ENCODE measurements around the gene A1BG.

A1BG gene

GRCh38 chr19:58352760-58353671 is at the start of gene A1BG:
Gene A1BG (minus strand): TSS chr19:58353492. CDS start chr19:58353437, 55 bp downstream.
- DNase-seq (ENCODE audit: low read depth): no peak

GRCh38 chr19:58401840-58402421 is 48.6 kb upstream of the A1BG start:
- no peak for DNase-seq (ENCODE audit: low read depth)

GRCh38 chr19:58400916-58401839 is 47.9 kb upstream of the A1BG start:
- peak; percentile 98 for DNase-seq (ENCODE audit: low read depth)

GRCh38 chr19:58400316-58400915 is 47.1 kb upstream of the A1BG start:
- DNase-seq (ENCODE audit: low read depth): no peak

GRCh38 chr19:58399903-58400302 is 46.6 kb upstream of the A1BG start:
- no peak for DNase-seq (ENCODE audit: low read depth)

- DNase-seq (ENCODE audit: low read depth): no peak
Measured at GRCh38 chr19:58398545-58398944, 45.3 kb upstream of the A1BG start.

GRCh38 chr19:58398087-58398486 is 44.8 kb upstream of the A1BG start:
- DNase-seq (ENCODE audit: low read depth): no peak

GRCh38 chr19:58397533-58398037 is 44.3 kb upstream of the A1BG start:
- DNase-seq (ENCODE audit: low read depth): no peak

GRCh38 chr19:58396691-58397532 is 43.6 kb upstream of the A1BG start:
- no peak for DNase-seq (ENCODE audit: low read depth)

- DNase-seq (ENCODE audit: low read depth): no peak
Measured at GRCh38 chr19:58395979-58396627, 42.8 kb upstream of the A1BG start.

- no peak for DNase-seq (ENCODE audit: low read depth)
Measured at GRCh38 chr19:58395220-58395978, 42.1 kb upstream of the A1BG start, which contains the start of gene RNF225. Gene RNF225 (plus strand): TSS chr19:58395656. CDS start chr19:58396090, 434 bp downstream.

GRCh38 chr19:58394821-58395219 is 41.5 kb upstream of the A1BG start:
- DNase-seq (ENCODE audit: low read depth): no peak

GRCh38 chr19:58393725-58394033 is 40.4 kb upstream of the A1BG start:
- no peak for DNase-seq (ENCODE audit: low read depth)

- no peak for DNase-seq (ENCODE audit: low read depth)
Measured at GRCh38 chr19:58392945-58393724, 39.8 kb upstream of the A1BG start.

- no peak for DNase-seq (ENCODE audit: low read depth)
Measured at GRCh38 chr19:58388175-58388526, 34.9 kb upstream of the A1BG start.

GRCh38 chr19:58387338-58388174 is 34.3 kb upstream of the A1BG start:
- no peak for DNase-seq (ENCODE audit: low read depth)

GRCh38 chr19:58386576-58387337 is 33.5 kb upstream of the A1BG start, which contains the start of gene RPS5:
Gene RPS5 (plus strand): TSS chr19:58387269. CDS start chr19:58388138, 869 bp downstream.
- DNase-seq (ENCODE audit: low read depth): peak; percentile 93
